ENCODE measurements around the gene FARP2.

The FARP2 gene

GRCh38 chr2:241535871-241536655 lies 180.0 kb downstream of the FARP2 start:
- no peak for DNase-seq

DNA sequence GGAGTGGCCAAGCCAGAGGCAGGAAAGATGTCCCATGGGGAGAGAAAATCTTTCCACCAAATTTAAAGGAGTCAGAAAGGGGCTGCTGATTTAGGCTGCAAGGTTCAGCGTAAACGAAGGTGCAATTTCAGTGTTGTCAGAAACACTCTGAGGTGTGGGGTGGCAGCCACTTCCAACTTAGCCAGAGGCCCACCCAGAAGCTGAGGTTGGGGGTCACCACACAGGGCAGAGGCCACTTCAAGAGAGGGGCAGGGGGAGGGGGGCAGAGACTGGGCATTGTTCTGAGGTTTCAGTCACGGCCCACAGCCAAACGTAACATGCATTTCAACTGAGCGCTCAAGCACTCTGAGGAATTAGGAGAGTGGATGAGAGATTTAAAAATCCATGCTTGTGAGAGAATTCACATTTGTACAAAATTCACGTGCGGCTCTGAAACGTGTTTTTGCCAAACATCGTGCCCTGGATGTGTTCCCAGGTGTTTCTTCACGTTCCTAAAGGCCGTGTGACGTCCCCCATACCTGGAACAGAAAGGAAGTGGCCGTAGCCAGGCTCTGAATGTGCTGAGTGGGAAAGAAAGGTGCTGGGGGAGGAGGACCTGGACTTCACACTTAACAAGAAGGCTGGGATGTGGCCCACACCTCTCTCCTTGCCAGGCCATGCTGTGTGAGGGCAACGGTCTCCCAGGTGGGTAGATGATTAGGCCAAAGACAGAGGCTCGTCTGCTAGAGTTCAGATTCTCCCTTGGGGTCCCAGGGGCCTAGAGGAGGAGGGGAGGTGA lies 182.9 kb downstream of the FARP2 start:
- DNase-seq: no peak

DNA sequence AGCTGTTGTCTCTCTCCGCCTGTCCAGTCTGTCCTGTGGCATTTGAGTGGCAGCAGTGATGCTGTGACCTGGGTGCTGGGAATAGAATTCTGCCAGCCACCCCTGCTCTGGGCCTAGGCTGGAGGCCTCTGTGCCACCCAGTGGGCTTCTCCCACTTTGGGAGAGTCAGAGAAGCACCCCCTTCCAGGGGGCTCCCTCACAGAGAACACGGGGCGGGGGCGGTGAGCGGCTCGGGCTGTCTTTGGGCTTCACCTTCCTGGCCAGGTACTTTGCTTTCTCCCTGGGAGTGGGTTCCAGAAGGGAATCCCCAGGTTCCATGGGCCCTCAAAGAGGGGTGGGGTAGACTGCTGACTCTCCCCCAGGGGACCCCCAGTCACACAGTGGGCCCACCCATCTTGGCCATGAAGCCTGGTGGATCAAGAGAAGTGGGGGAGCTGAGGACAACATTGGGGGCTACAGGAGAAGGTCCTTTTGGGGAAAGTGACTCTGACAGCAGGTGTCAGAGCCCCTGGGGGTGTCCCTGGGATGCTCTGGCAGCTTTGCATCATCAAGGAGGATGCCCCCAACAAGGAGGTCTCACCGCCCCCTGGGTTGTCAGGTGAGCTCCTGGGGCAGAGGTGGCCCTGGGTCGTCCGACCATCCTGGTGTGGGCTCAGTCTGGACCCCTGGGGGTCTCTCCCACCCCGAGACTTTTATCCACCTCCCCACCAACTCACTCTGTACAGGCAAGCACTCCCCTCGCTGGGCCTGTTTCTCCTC lies 183.7 kb downstream of the FARP2 start:
- DNase-seq: no peak

DNA sequence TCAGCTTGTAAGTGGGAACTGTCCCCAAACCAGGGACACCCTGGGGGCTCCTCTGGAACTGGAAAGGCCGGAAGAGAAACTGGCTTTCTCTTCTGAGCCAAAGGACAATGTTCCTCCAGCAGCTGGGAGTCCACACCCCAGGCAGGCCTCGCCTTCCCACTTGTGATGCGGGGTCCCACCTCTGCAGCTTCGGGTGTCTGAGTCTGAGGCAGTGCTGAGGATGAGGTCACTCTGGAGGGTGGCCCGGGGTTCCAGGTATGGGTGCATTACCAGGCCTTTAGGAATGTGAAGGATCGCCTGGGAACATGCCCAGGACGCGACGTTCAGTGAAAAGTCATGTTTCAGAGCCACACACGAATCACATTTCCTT lies 184.3 kb downstream of the FARP2 start:
- no peak for DNase-seq

DNA sequence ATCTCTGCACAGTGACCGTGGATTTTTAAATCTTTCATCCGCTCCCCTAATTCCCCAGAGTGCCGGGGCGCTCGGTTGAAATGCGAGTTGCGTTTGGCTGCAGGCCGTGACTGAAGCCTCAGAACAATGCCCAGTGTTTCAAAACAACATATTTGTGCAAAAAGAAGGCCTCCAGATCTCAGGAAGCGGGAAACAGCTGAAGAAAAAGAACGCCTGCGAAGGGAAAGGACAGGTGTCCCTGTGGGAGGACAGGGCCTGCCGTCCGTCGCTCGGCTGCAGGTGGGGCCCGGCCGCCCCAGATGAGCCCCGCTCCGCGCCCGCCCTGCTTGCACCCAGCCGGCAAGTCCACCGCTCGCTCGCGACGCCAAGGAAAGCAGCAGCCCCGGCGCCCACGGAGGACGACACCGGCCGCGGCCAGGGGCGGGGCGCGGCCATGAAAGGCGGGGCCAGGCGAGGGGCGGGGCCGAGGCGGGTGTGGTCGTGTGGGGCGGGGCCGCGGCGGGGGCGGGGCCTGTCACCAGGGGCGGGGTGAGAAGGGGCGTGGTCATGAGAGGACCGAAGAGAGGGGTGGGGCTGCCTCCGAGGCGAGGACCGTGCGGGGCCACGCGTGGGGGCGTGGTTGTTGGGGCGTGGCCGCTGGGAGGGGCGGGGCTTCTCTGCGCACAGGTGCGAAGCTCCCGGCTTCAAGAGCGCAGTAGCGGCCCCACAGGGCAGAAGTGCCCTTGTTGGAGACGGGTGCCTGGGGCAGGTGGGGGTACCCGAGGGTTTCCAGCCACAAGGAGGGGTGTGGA lies 184.9 kb downstream of the FARP2 start:
- DNase-seq: no peak

DNA sequence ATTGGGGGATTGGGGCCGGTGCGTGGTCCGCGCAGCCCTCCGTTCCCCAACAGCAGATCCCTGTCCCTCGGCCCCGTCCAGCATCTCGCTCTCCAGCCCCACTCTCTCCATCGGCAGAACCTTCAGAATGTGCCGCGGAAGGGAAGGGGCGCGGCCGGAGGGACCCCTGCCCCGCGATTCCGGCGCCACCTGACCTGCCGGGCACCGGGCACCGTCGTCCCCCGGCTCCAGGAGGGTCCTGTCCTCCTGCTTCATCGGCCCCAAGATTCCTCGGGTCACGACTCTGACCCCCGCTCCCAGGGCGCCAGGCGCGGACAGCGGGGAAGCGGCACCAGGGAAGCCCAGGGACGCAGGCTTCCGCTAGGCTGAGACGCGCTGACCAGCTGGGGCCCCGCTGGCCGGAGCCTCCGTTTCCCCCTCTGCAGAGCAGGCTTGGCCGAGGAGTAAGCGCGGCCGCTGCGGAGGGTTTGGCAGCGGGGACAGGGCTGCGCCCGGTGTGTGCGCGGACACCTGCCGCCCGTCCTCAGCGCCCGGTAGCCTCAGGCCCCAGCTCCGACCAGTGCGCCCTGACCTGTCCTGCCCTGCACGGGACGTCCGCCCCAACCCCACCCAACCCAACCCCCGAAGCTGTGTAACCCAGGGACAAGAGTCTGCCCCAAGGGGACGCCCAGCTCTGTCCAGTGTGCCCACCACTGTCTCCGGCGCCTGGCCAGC lies 185.6 kb downstream of the FARP2 start:
- no peak for DNase-seq

DNA sequence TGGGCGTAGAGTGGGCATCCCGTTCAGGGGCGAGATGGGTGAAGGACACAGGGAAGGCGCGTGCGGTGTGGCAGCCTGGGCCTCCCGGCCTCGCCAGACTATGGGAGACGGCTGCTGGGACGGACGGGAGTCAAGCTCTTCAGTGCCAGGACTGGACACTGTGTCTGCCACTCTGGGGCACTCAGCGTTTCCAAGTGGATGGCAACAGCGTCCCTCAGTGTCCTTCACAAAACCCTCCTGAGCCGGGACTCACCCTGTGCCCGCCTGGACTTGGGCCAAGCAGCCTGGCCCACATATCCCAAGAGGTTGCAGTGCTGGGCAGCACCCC lies 186.2 kb downstream of the FARP2 start:
- DNase-seq: no peak

Data from SHP77 treated with DMSO at 0.1 percent for 48 hours (cell line).